Measurements from ENCODE around the gene RASA2. TPM values are rescaled to one million over a fixed set of nuclear protein-coding genes. Genes with fewer than 3 reads are reported as not detected.
A peak's percentile ranks its signal among the peaks of the same experiment; 100 is the strongest.

Gene RASA2
- total and polyA plus RNA-seq, 2 experiments from 2014 or later: 16.6 to 28.6 TPM

- TF ChIP-seq NANOG (IDR thresholded peaks at IDR 0.05; ENCODE audit: borderline replicate concordance): no peak
- no peak for TF ChIP-seq ZNF114 (CRISPR knock-in tag; IDR thresholded peaks at IDR 0.05)
- no peak for TF ChIP-seq POLR2AphosphoS5 (IDR thresholded peaks at IDR 0.05; ENCODE audit: low read depth)
These were observed 31.1 kb upstream of the RASA2 start (continued) for GRCh38 chr3:141455603-141456300.

GRCh38 chr3:141456301-141456625 is 30.6 kb upstream of the RASA2 start:
- Histone ChIP-seq H3K4me3 (no peak overlapping the region), H3K9me2 (ENCODE audit: insufficient read depth) (no peaks in the 10 kb centered on the region), H3K4me2 (no peak overlapping the region), H3F3A (replicated peaks; ENCODE audit: low read depth) (no peaks in the 10 kb centered on the region), H4K20me1 (replicated peaks; ENCODE audit: insufficient read depth) (no peaks in the 10 kb centered on the region), H3K4me1 (ENCODE audit: insufficient read depth) (no peaks in the 10 kb centered on the region), H3K79me2 (replicated peaks; ENCODE audit: insufficient read depth) (no peaks in the 10 kb centered on the region), H3K27ac (ENCODE audit: low read depth) (no peak overlapping the region), H2AFZ (peak overlapping the region; percentile 70; the same call in 1 of the 2 replicates), H3K27me3 (ENCODE audit: insufficient read depth) (no peaks in the 10 kb centered on the region), H3K36me3 (ENCODE audit: insufficient read depth) (no peaks in the 10 kb centered on the region)
- no peak for ATAC-seq
- Mint-ChIP-seq H3K36me3 (ENCODE audit: low read depth) (no peaks in the 10 kb centered on the region), H3K4me3 (no peak overlapping the region), H3K27me3 (ENCODE audit: insufficient read depth, low read depth, poor library complexity) (peaks cover 4% of the 10 kb centered on the region), H3K9me3 (no peaks in the 10 kb centered on the region), H3K27ac (no peak overlapping the region; the same call in 1 of the 2 replicates), H3K4me1 (peaks cover 13% of the 10 kb centered on the region)
- DNase-seq (ENCODE audit: low spot score): no peak
- no peak for TF ChIP-seq EZH2 (IDR thresholded peaks at IDR 0.05; ENCODE audit: low read depth, unreplicated experiment)
- no peak for TF ChIP-seq POLR2AphosphoS5 (IDR thresholded peaks at IDR 0.05; ENCODE audit: low read depth)
- no peak for TF ChIP-seq ZNF114 (CRISPR knock-in tag; IDR thresholded peaks at IDR 0.05)
- TF ChIP-seq EZH2phosphoT487 (IDR thresholded peaks at IDR 0.05; ENCODE audit: unreplicated experiment): no peak
- no peak for TF ChIP-seq ZNF331 (CRISPR knock-in tag; IDR thresholded peaks at IDR 0.05; ENCODE audit: low read depth)
- TF ChIP-seq CTCF (conservative IDR thresholded peaks at IDR 0.05; ENCODE audit: low read depth in 2 of 2): no peak
- TF ChIP-seq ZNF462 (CRISPR knock-in tag; IDR thresholded peaks at IDR 0.05): no peak
- TF ChIP-seq CREB1 (CRISPR knock-in tag; IDR thresholded peaks at IDR 0.05; ENCODE audit: low read depth): no peak
- TF ChIP-seq JUNB (IDR thresholded peaks at IDR 0.05; ENCODE audit: unreplicated experiment): no peak
- TF ChIP-seq ETS1 (IDR thresholded peaks at IDR 0.05): no peak
- TF ChIP-seq STAT1 (IDR thresholded peaks at IDR 0.05; ENCODE audit: unreplicated experiment): no peak

All from GM23338 (cell line).